Measurements from ENCODE around the gene MCCD1.

MCCD1 gene

DNA sequence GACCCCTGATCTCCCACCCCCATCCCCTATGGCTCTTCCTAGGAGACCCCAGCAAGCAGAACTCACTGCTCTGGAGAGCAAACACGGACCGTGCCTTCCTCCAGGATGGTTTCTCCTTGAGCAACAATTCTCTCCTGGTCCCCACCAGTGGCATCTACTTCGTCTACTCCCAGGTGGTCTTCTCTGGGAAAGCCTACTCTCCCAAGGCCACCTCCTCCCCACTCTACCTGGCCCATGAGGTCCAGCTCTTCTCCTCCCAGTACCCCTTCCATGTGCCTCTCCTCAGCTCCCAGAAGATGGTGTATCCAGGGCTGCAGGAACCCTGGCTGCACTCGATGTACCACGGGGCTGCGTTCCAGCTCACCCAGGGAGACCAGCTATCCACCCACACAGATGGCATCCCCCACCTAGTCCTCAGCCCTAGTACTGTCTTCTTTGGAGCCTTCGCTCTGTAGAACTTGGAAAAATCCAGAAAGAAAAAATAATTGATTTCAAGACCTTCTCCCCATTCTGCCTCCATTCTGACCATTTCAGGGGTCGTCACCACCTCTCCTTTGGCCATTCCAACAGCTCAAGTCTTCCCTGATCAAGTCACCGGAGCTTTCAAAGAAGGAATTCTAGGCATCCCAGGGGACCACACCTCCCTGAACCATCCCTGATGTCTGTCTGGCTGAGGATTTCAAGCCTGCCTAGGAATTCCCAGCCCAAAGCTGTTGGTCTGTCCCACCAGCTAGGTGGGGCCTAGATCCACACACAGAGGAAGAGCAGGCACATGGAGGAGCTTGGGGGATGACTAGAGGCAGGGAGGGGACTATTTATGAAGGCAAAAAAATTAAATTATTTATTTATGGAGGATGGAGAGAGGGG, 44.7 kb downstream of the MCCD1 start:
- no peak for DNase-seq

DNA sequence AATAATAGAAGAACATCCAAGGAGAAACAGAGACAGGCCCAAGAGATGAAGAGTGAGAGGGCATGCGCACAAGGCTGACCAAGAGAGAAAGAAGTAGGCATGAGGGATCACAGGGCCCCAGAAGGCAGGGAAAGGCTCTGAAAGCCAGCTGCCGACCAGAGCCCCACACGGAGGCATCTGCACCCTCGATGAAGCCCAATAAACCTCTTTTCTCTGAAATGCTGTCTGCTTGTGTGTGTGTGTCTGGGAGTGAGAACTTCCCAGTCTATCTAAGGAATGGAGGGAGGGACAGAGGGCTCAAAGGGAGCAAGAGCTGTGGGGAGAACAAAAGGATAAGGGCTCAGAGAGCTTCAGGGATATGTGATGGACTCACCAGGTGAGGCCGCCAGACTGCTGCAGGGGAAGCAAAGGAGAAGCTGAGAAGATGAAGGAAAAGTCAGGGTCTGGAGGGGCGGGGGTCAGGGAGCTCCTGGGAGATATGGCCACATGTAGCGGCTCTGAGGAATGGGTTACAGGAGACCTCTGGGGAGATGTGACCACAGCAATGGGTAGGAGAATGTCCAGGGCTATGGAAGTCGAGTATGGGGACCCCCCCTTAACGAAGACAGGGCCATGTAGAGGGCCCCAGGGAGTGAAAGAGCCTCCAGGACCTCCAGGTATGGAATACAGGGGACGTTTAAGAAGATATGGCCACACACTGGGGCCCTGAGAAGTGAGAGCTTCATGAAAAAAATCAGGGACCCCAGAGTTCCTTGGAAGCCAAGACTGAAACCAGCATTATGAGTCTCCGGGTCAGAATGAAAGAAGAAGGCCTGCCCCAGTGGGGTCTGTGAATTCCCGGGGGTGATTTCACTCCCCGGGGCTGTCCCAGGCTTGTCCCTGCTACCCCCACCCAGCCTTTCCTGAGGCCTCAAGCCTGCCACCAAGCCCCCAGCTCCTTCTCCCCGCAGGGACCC, 45.6 kb downstream of the MCCD1 start:
- no peak for DNase-seq

DNA sequence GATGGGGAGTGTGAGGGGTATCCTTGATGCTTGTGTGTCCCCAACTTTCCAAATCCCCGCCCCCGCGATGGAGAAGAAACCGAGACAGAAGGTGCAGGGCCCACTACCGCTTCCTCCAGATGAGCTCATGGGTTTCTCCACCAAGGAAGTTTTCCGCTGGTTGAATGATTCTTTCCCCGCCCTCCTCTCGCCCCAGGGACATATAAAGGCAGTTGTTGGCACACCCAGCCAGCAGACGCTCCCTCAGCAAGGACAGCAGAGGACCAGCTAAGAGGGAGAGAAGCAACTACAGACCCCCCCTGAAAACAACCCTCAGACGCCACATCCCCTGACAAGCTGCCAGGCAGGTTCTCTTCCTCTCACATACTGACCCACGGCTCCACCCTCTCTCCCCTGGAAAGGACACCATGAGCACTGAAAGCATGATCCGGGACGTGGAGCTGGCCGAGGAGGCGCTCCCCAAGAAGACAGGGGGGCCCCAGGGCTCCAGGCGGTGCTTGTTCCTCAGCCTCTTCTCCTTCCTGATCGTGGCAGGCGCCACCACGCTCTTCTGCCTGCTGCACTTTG, 46.7 kb downstream of the MCCD1 start, which contains the start of gene TNF:
Gene TNF, plus strand, starts transcription at position 231 of the 567 bp plus-strand sequence. Its CDS starts 177 bp downstream, at position 408.
- DNase-seq, result peak; percentile 88 to 94

DNA sequence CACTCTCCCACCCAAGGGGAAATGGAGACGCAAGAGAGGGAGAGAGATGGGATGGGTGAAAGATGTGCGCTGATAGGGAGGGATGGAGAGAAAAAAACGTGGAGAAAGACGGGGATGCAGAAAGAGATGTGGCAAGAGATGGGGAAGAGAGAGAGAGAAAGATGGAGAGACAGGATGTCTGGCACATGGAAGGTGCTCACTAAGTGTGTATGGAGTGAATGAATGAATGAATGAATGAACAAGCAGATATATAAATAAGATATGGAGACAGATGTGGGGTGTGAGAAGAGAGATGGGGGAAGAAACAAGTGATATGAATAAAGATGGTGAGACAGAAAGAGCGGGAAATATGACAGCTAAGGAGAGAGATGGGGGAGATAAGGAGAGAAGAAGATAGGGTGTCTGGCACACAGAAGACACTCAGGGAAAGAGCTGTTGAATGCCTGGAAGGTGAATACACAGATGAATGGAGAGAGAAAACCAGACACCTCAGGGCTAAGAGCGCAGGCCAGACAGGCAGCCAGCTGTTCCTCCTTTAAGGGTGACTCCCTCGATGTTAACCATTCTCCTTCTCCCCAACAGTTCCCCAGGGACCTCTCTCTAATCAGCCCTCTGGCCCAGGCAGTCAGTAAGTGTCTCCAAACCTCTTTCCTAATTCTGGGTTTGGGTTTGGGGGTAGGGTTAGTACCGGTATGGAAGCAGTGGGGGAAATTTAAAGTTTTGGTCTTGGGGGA, 47.4 kb downstream of the MCCD1 start:
- peak in 1 of 2 donors; percentile 35 for DNase-seq

DNA sequence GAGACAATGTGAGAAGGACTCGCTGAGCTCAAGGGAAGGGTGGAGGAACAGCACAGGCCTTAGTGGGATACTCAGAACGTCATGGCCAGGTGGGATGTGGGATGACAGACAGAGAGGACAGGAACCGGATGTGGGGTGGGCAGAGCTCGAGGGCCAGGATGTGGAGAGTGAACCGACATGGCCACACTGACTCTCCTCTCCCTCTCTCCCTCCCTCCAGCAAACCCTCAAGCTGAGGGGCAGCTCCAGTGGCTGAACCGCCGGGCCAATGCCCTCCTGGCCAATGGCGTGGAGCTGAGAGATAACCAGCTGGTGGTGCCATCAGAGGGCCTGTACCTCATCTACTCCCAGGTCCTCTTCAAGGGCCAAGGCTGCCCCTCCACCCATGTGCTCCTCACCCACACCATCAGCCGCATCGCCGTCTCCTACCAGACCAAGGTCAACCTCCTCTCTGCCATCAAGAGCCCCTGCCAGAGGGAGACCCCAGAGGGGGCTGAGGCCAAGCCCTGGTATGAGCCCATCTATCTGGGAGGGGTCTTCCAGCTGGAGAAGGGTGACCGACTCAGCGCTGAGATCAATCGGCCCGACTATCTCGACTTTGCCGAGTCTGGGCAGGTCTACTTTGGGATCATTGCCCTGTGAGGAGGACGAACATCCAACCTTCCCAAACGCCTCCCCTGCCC, 48.3 kb downstream of the MCCD1 start:
- DNase-seq, result peak; percentile 42 to 73

DNA sequence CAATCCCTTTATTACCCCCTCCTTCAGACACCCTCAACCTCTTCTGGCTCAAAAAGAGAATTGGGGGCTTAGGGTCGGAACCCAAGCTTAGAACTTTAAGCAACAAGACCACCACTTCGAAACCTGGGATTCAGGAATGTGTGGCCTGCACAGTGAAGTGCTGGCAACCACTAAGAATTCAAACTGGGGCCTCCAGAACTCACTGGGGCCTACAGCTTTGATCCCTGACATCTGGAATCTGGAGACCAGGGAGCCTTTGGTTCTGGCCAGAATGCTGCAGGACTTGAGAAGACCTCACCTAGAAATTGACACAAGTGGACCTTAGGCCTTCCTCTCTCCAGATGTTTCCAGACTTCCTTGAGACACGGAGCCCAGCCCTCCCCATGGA, 48.8 kb downstream of the MCCD1 start:
- no peak for DNase-seq

DNA sequence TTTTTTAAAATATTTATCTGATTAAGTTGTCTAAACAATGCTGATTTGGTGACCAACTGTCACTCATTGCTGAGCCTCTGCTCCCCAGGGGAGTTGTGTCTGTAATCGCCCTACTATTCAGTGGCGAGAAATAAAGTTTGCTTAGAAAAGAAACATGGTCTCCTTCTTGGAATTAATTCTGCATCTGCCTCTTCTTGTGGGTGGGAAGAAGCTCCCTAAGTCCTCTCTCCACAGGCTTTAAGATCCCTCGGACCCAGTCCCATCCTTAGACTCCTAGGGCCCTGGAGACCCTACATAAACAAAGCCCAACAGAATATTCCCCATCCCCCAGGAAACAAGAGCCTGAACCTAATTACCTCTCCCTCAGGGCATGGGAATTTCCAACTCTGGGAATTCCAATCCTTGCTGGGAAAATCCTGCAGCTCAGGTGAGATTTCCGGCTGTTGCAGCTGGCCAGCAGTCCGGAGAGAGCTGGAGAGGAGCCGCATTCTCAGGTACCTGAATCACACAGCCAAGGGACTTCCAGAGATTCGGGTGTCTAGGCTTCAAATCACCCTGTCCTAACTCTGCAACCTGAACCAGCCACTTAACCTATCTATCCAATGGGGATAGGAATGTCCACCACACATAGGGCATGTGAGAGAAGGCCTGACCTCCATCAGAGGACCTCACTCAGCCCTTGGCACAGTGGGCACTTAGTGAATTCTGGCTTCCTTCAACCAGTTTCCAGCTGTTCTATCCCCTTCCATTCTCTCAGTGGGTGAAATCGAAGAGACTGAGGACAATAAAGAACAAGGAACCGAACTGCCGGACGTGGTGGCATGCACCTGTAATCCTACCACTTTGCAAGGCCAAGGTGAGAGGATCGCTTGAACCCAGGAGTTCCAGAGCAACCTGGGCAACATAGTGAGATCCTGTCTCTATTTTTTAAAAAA, 49.7 kb downstream of the MCCD1 start:
- peak in 1 of 2 donors; percentile 45 for DNase-seq

DNA sequence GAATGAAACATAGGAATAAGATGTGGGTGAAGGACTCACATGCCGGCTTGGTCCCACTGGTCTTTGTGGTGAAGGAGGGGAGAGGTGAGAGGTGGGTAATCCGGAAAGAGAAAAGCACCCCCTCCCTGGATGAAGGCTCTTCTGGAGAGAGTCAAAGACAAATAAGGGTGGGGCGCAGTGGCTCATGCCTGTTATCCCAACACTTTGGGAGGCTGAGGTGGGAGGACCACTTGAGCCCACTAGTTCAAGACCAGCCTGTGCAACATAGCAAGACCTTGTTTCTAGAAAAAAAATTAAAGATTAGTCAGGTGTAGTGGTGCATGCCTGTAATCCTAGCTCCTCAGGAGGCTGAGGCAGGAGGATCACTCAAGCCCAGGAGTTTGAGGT, 50.4 kb downstream of the MCCD1 start:
- DNase-seq, result peak in 1 of 2 donors; percentile 36
